HepG2 (cell line): ENCODE results near the gene TRMT2A. TPM values are rescaled to one million over a fixed set of nuclear protein-coding genes. Genes with fewer than 3 reads are reported as not detected.
A peak's percentile ranks its signal among the peaks of the same experiment; 100 is the strongest.

Experiments
- ATAC-seq: fragments of 200-7000 bp; cut with Tn5 transposase; 3 replicates; pipeline ENCODE4 v1.9.1; 2020; ENCODE audit warnings: mild to moderate bottlenecking, moderate library complexity
- BruUV-seq: library from RNA; stranded (reverse); fragments of 400-500 nt; replicated peaks from 2 replicates; lab custom pipeline; 2021; lab: Mats Ljungman, UMichigan
- CTCF ChIA-PET: fragments of 300-600 bp; formaldehyde crosslinking; extraction: SDS; loops from one replicate; lab custom pipeline; 2021; ENCODE audit warnings: low total read pairs, inconsistent platforms, low intra/inter-chr PET ratio; lab: Yijun Ruan, JAX
- POLR2A ChIA-PET: fragments of 350-600 bp; sonication (Branson Sonifier 250); formaldehyde crosslinking; loops from one replicate; lab custom pipeline; 2020; ENCODE audit warnings: antibody characterized with exemption, inconsistent platforms; lab: Yijun Ruan, JAX
- DNase-seq: peaks from one replicate; pipeline ENCODE4 v3.0.0-alpha.2; 2015; ENCODE audit warnings: low spot score
- FAIRE-seq: peaks from 3 replicates; lab custom pipeline; 2011; peaks lifted over from hg19 to GRCh38; lab: Jason Lieb, UNC
- H2AFZ ChIP-seq: one replicate; pipeline ENCODE4 v1.6.1; 2011; ENCODE audit warnings: low read length, inconsistent platforms
- H3K27ac ChIP-seq: fragments of 300-600 bp; 3 replicates; pipeline ENCODE4 v1.8.0; 2011; ENCODE audit warnings: mixed run types, mild to moderate bottlenecking, mixed read lengths, low read length, inconsistent platforms; ENCODE audit not compliant: insufficient read depth; ENCODE audit errors: extremely low read length
- H3K27me3 ChIP-seq, 2 experiments: fragments of 200-600 bp in 1 of 2; 2 replicates in 1 of 2; 3 replicates in 1 of 2; pipeline versions ENCODE4 v1.6.0 to v1.8.0; 2011; ENCODE audit warnings: low read length in 2 of 2, mild to moderate bottlenecking in 2 of 2, moderate library complexity in 2 of 2, inconsistent platforms in 1 of 2; ENCODE audit not compliant: insufficient read depth in 2 of 2, control insufficient read depth in 1 of 2
- H3K36me3 ChIP-seq, 2 experiments: fragments of 200-600 bp in 1 of 2; replicated peaks in 1 of 2; 2 replicates in 1 of 2; 3 replicates in 1 of 2; pipeline versions ENCODE4 v1.5.1 to v1.8.0; 2011; ENCODE audit warnings: low read length in 2 of 2, inconsistent platforms in 1 of 2; ENCODE audit not compliant: insufficient read depth in 2 of 2, control insufficient read depth in 1 of 2
- H3K4me1 ChIP-seq: 2 replicates; pipeline ENCODE4 v1.5.1; 2012; ENCODE audit warnings: low read length, inconsistent platforms; ENCODE audit not compliant: insufficient read depth
- H3K4me2 ChIP-seq: 2 replicates; pipeline ENCODE4 v1.6.0; 2011; ENCODE audit warnings: low read depth, low read length, inconsistent platforms
- H3K4me3 ChIP-seq, 3 experiments: fragments of 200-600 bp in 1 of 3; sonication (generic), shearing (Covaris generic) in 1 of 3; replicated peaks in 1 of 3; 2 replicates each; pipeline ENCODE4 v1.5.1; 2011 to 2016; ENCODE audit warnings: low read length in 3 of 3, inconsistent platforms in 2 of 3, low read depth in 2 of 3, mild to moderate bottlenecking in 2 of 3, control low read depth in 1 of 3, mixed read lengths in 1 of 3; ENCODE audit not compliant: insufficient read depth in 1 of 3
- H3K79me2 ChIP-seq: one replicate; pipeline ENCODE4 v1.6.1; 2011; ENCODE audit warnings: low read length, inconsistent platforms; ENCODE audit not compliant: insufficient read depth
- H3K9ac ChIP-seq: 2 replicates; pipeline ENCODE4 v1.6.0; 2011; ENCODE audit warnings: mild to moderate bottlenecking, low read depth, low read length, inconsistent platforms; ENCODE audit not compliant: insufficient read depth
- H3K9me3 ChIP-seq: 2 replicates; pipeline ENCODE4 v1.5.1; 2012; ENCODE audit warnings: mild to moderate bottlenecking, low read length
- H4K20me1 ChIP-seq: 2 replicates; pipeline ENCODE4 v1.6.0; 2011; ENCODE audit warnings: inconsistent platforms, mild to moderate bottlenecking, low read length, moderate library complexity; ENCODE audit not compliant: insufficient read depth
- GATAD2A ChIP-seq: IDR thresholded peaks from 2 replicates; pipeline ENCODE4 v1.6.1; 2016
- ZNF549 ChIP-seq: sonication (generic); formaldehyde crosslinking; IDR thresholded peaks from 2 replicates; pipeline ENCODE4 v1.5.0; 2020; ENCODE audit warnings: missing genetic modification reagents
- ZNF598 ChIP-seq: sonication (generic); formaldehyde crosslinking; IDR thresholded peaks from 2 replicates; pipeline ENCODE4 v1.5.1; 2020; ENCODE audit warnings: mild to moderate bottlenecking, missing genetic modification reagents, borderline replicate concordance
- WGBS: methylation state at CpG from one replicate; pipeline ENCODE4 v1.1.6; 2017; ENCODE audit warnings: low lambda C conversion rate; 5-methylcytosine and 5-hydroxymethylcytosine counted together
- in situ Hi-C: cut with HindIII; loops from 2 replicates; pipeline ENCODE4 v1.10.0; 2017; ENCODE audit warnings: low pct_unique_long_range_greater_than_20kb; ENCODE audit not compliant: extremely low pct_ligation_motif_present
- intact Hi-C: fragments of 100-400 bp; cut with micrococcal nuclease; formaldehyde crosslinking; loops from one replicate; pipeline ENCODE4 v1.10.0; 2022; ENCODE audit not compliant: unreplicated experiment
- polyA plus RNA-seq, 8 experiments: library from polyadenylated mRNA; depleted of rRNA in 3 of 8; stranded (reverse) in 7 of 8; unstranded in 1 of 8; fragments of >200 nt; fragmentation: Illumina TruSeq in 4 of 8; extraction: Trizol in 4 of 8; gene quantifications; 2 replicates each; pipeline versions ENCODE4 v1.2.1 to v1.2.3, GENCODE V29; 2011 to 2016; ENCODE audit warnings: low read depth in 4 of 8, missing spikeins in 1 of 8, mixed read lengths in 1 of 8; ENCODE audit not compliant: insufficient read depth in 1 of 8
- total RNA-seq, 5 experiments: library from RNA; depleted of rRNA; stranded (reverse); fragments of >200 nt; fragmentation: Illumina TruSeq; extraction: Trizol; gene quantifications; 2 replicates each; pipeline ENCODE4 v1.2.3, GENCODE V29; 2016; ENCODE audit warnings: low read depth in 1 of 5
- TF ChIP-seq, protein P1 (sequence below): fragments of 450-650 bp; IDR thresholded peaks from 2 replicates; pipeline ENCODE4 v1.6.1; 2016

TRMT2A gene
- total and polyA plus RNA-seq, 2 of the 13 experiments (the other 11 are each of a cell fraction or from before 2014, with no cell fraction given): 24.0 to 30.3 TPM

DNA sequence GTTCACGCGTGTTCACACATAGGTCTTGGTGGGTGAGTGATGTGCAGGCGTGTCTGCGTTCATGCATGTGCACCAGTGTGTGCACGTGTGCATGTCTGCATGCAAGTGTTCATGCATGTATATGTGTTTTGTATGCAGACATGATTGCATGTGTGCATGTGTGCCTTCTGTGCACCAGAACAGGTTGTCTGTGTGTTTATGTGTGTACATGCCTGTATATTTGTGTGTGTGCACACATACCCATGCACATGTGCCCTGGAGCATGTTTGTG, 19.5 kb upstream of the TRMT2A start:
- POLR2A ChIA-PET: no interaction called here
- no peak overlapping the region for H3K27ac ChIP-seq
- peaks cover 17% of the 10 kb centered on the region for H3K79me2 ChIP-seq
- BruUV-seq: no TSS peak
- CTCF ChIA-PET: no interaction called here
- H3K36me3 ChIP-seq: peaks cover 1 to 5% of the 10 kb centered on the region in 2 experiments; a peak in 2 of 5 replicates
- H2AFZ ChIP-seq: no peak overlapping the region
- intact Hi-C loops: no loop called here
- 100% methylated on average over 3 of the region's 5 CpGs for WGBS
- no peaks in the 10 kb centered on the region for H3K27me3 ChIP-seq
- no peak overlapping the region for H3K4me2 ChIP-seq
- no peaks in the 10 kb centered on the region for H3K9me3 ChIP-seq
- in situ Hi-C loops: no loop called here
- no peak for ATAC-seq
- H3K4me1 ChIP-seq: peaks cover 13% of the 10 kb centered on the region; the same call in 1 of the 2 replicates
- no peak overlapping the region for H3K9ac ChIP-seq
- H3K4me3 ChIP-seq: no peak overlapping the region
- DNase-seq: no peak
- TF ChIP-seq, protein P1, sequence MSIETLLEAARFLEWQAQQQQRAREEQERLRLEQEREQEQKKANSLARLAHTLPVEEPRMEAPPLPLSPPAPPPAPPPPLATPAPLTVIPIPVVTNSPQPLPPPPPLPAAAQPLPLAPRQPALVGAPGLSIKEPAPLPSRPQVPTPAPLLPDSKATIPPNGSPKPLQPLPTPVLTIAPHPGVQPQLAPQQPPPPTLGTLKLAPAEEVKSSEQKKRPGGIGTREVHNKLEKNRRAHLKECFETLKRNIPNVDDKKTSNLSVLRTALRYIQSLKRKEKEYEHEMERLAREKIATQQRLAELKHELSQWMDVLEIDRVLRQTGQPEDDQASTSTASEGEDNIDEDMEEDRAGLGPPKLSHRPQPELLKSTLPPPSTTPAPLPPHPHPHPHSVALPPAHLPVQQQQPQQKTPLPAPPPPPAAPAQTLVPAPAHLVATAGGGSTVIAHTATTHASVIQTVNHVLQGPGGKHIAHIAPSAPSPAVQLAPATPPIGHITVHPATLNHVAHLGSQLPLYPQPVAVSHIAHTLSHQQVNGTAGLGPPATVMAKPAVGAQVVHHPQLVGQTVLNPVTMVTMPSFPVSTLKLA: peak; percentile 34; the same call in 1 of the 2 replicates
- no peak for TF ChIP-seq ZNF549 (CRISPR knock-in tag)
- TF ChIP-seq, all 625 proteins: peak for 1
- 0 out of 2 replicates have a peak, but pooled peaks cover 6% of the 10 kb centered on the region for H4K20me1 ChIP-seq
- FAIRE-seq: no peak

DNA sequence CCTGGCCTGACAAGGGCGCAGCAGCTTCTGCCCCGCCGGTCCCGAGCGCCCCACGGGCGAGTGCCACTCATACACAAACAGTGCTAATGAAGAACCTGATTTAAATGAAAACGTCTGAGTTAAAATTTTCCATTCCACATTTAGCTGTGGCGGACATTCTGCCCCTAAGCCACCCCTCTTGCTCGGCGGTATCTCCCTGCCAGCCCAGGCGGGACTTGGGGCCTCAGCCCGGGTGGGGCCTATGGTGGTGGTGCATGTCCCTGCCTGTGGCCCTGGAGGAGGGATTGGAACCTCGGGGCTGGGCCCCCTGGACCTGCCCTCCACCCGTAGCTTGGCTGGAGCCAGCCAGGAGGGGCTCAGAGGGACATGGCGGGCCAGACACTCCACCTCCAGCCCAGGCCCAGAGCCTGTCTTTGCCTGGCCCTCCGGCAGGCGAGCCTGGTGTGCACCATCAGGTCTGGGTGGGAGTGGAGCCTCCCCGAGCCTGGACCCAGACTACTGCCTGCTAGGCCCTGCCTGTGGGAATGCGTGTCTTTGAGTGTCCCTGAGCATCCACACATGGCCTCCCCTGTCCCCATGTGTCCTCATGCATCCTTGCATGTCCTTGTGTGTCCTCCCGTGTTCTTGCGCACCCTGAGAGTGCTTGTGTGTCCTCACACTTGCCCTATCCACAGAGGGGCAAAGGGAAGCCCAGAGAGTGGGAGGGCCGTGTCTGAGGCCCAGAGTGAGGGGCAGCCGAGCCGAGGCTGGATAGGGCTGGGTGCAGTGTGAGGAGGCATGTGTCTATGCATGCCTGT, 19.0 kb upstream of the TRMT2A start:
- ATAC-seq (no peak), DNase-seq (no peak)
- peaks cover 17% of the 10 kb centered on the region for H3K79me2 ChIP-seq
- no peak overlapping the region for H2AFZ ChIP-seq
- peaks cover 0 to 5% of the 10 kb centered on the region in 2 experiments; a peak in 2 of 5 replicates for H3K36me3 ChIP-seq
- ChIA-PET POLR2A (no interaction called here), CTCF (no interaction called here)
- no peak overlapping the region for H3K9ac ChIP-seq
- no peak overlapping the region for H3K4me3 ChIP-seq
- H3K9me3 ChIP-seq: no peaks in the 10 kb centered on the region
- BruUV-seq: no TSS peak
- in situ Hi-C loops: no loop called here
- H3K27ac ChIP-seq: no peak overlapping the region
- 0 out of 2 replicates have a peak, but pooled peaks cover 6% of the 10 kb centered on the region for H4K20me1 ChIP-seq
- intact Hi-C loops: no loop called here
- no peaks in the 10 kb centered on the region for H3K27me3 ChIP-seq
- H3K4me2 ChIP-seq: no peak overlapping the region
- 95% methylated on average over 12 of the region's 25 CpGs for WGBS
- peaks cover 13% of the 10 kb centered on the region; the same call in 1 of the 2 replicates for H3K4me1 ChIP-seq
- no peak for TF ChIP-seq GATAD2A
- TF ChIP-seq ZNF598: no peak
- TF ChIP-seq, all 625 proteins: peak for 0
- no peak for FAIRE-seq
